GM23248 (cell line): ENCODE results near the gene IFT88.

Experiments
- EZH2 ChIP-seq: fragments of 200-600 bp; sonication (generic); IDR thresholded peaks from 2 replicates; pipeline ENCODE4 v1.6.1; 2018; ENCODE audit warnings: antibody characterized with exemption, mild to moderate bottlenecking; ENCODE audit not compliant: insufficient read depth, poor library complexity, severe bottlenecking
- EZH2phosphoT487 ChIP-seq: fragments of 200-600 bp; sonication (generic); IDR thresholded peaks from 2 replicates; pipeline ENCODE4 v1.6.1; 2018; ENCODE audit warnings: antibody characterized with exemption, moderate library complexity, mild to moderate bottlenecking, low read depth; ENCODE audit not compliant: insufficient read depth

GRCh38 chr13:20721454-20722357 is 154.7 kb downstream of the IFT88 start:
- TF ChIP-seq EZH2phosphoT487 (no peak), EZH2 (no peak)
